ENCODE results near the gene KCNE4. TPM values are rescaled to one million over a fixed set of nuclear protein-coding genes. Genes with fewer than 3 reads are reported as not detected.

The KCNE4 gene
- total RNA-seq, 2 experiments from 2014 or later: not detected

GRCh38 chr2:223029287-223029686 is 22.7 kb upstream of the KCNE4 start:
- Mint-ChIP-seq H3K4me3 (no peak overlapping the region), H3K4me1 (no peaks in the 10 kb centered on the region), H3K9me3 (peaks cover 4% of the 10 kb centered on the region), H3K36me3 (ENCODE audit: low read depth) (no peaks in the 10 kb centered on the region), H3K27ac (no peak overlapping the region), H3K27me3 (no peaks in the 10 kb centered on the region)
- ChIA-PET POLR2A (no interaction called here), CTCF (no interaction called here)
- no peak for DNase-seq

GRCh38 chr2:223032187-223033142 is 19.5 kb upstream of the KCNE4 start:
- DNase-seq: no peak
- H3K36me3 Mint-ChIP-seq (ENCODE audit: low read depth): no peaks in the 10 kb centered on the region
- H3K9me3 Mint-ChIP-seq: peaks cover 4% of the 10 kb centered on the region
- H3K27ac Mint-ChIP-seq: no peak overlapping the region
- H3K27me3 Mint-ChIP-seq: no peaks in the 10 kb centered on the region
- H3K4me1 Mint-ChIP-seq: no peaks in the 10 kb centered on the region
- ChIA-PET CTCF (no interaction called here), POLR2A (no interaction called here)
- no peak overlapping the region for H3K4me3 Mint-ChIP-seq

- Mint-ChIP-seq H3K27me3 (no peaks in the 10 kb centered on the region), H3K9me3 (peaks cover 4% of the 10 kb centered on the region), H3K4me1 (no peaks in the 10 kb centered on the region), H3K4me3 (no peak overlapping the region), H3K27ac (no peak overlapping the region), H3K36me3 (ENCODE audit: low read depth) (no peaks in the 10 kb centered on the region)
- CTCF ChIA-PET: no interaction called here
- DNase-seq: no peak
- POLR2A ChIA-PET: no interaction called here
These were observed 17.6 kb upstream of the KCNE4 start for GRCh38 chr2:223034221-223034975.

GRCh38 chr2:223036790-223037444 is 15.1 kb upstream of the KCNE4 start:
- H3K27me3 Mint-ChIP-seq: no peaks in the 10 kb centered on the region
- no peak overlapping the region for H3K27ac Mint-ChIP-seq
- POLR2A ChIA-PET: no interaction called here
- CTCF ChIA-PET: no interaction called here
- H3K9me3 Mint-ChIP-seq: peaks cover 4% of the 10 kb centered on the region
- H3K4me1 Mint-ChIP-seq: no peaks in the 10 kb centered on the region
- H3K36me3 Mint-ChIP-seq (ENCODE audit: low read depth): no peaks in the 10 kb centered on the region
- no peak overlapping the region for H3K4me3 Mint-ChIP-seq
- no peak for DNase-seq

- Mint-ChIP-seq H3K27ac (no peak overlapping the region), H3K36me3 (ENCODE audit: low read depth) (no peaks in the 10 kb centered on the region), H3K4me1 (no peaks in the 10 kb centered on the region), H3K9me3 (no peaks in the 10 kb centered on the region), H3K4me3 (no peak overlapping the region), H3K27me3 (no peaks in the 10 kb centered on the region)
- DNase-seq: no peak
- ChIA-PET POLR2A (no interaction called here), CTCF (no interaction called here)
These were observed 14.6 kb upstream of the KCNE4 start for GRCh38 chr2:223037445-223037800.

GRCh38 chr2:223039618-223040017 is 12.4 kb upstream of the KCNE4 start:
- H3K27ac Mint-ChIP-seq: no peak overlapping the region
- POLR2A ChIA-PET: no interaction called here
- no peak for DNase-seq
- no peaks in the 10 kb centered on the region for H3K36me3 Mint-ChIP-seq (ENCODE audit: low read depth)
- CTCF ChIA-PET: interaction anchor here (0.6 kb wide), 1 partner anchor 45 kb away, joined by 4 read pairs; no protein-coding TSS in a partner anchor
- H3K27me3 Mint-ChIP-seq: no peaks in the 10 kb centered on the region
- no peak overlapping the region for H3K4me3 Mint-ChIP-seq
- H3K9me3 Mint-ChIP-seq: no peaks in the 10 kb centered on the region
- H3K4me1 Mint-ChIP-seq: no peaks in the 10 kb centered on the region

- no peaks in the 10 kb centered on the region for H3K4me1 Mint-ChIP-seq
- no peak for DNase-seq
- ChIA-PET CTCF (interaction anchor here (0.7 kb wide), 1 partner anchor 69 kb away, joined by 3 read pairs; no protein-coding TSS in a partner anchor), POLR2A (no interaction called here)
- no peaks in the 10 kb centered on the region for H3K27me3 Mint-ChIP-seq
- no peak overlapping the region for H3K27ac Mint-ChIP-seq
- no peaks in the 10 kb centered on the region for H3K9me3 Mint-ChIP-seq
- H3K36me3 Mint-ChIP-seq (ENCODE audit: low read depth): no peaks in the 10 kb centered on the region
- no peak overlapping the region for H3K4me3 Mint-ChIP-seq
These were observed 11.5 kb upstream of the KCNE4 start for GRCh38 chr2:223040527-223040926.

- no peak for DNase-seq
- Mint-ChIP-seq H3K27ac (no peak overlapping the region), H3K4me3 (no peak overlapping the region), H3K27me3 (no peaks in the 10 kb centered on the region), H3K9me3 (no peaks in the 10 kb centered on the region), H3K36me3 (ENCODE audit: low read depth) (no peaks in the 10 kb centered on the region), H3K4me1 (no peaks in the 10 kb centered on the region)
- ChIA-PET POLR2A (no interaction called here), CTCF (no interaction called here)
These were observed 10.4 kb upstream of the KCNE4 start for GRCh38 chr2:223041527-223042109.

- ChIA-PET CTCF (no interaction called here), POLR2A (no interaction called here)
- no peaks in the 10 kb centered on the region for H3K27me3 Mint-ChIP-seq
- DNase-seq: no peak
- no peak overlapping the region for H3K4me3 Mint-ChIP-seq
- no peaks in the 10 kb centered on the region for H3K9me3 Mint-ChIP-seq
- H3K4me1 Mint-ChIP-seq: no peaks in the 10 kb centered on the region
- no peaks in the 10 kb centered on the region for H3K36me3 Mint-ChIP-seq (ENCODE audit: low read depth)
- no peak overlapping the region for H3K27ac Mint-ChIP-seq
These were observed 9.7 kb upstream of the KCNE4 start for GRCh38 chr2:223042284-223042683.

GRCh38 chr2:223042704-223043118 is 9.3 kb upstream of the KCNE4 start:
- ChIA-PET POLR2A (no interaction called here), CTCF (no interaction called here)
- Mint-ChIP-seq H3K36me3 (ENCODE audit: low read depth) (no peaks in the 10 kb centered on the region), H3K27me3 (no peaks in the 10 kb centered on the region), H3K27ac (no peak overlapping the region), H3K4me3 (no peak overlapping the region), H3K4me1 (no peaks in the 10 kb centered on the region), H3K9me3 (no peaks in the 10 kb centered on the region)
- DNase-seq: no peak

- Mint-ChIP-seq H3K4me3 (no peak overlapping the region), H3K9me3 (no peaks in the 10 kb centered on the region), H3K27me3 (no peaks in the 10 kb centered on the region), H3K36me3 (ENCODE audit: low read depth) (no peaks in the 10 kb centered on the region), H3K27ac (no peak overlapping the region), H3K4me1 (no peaks in the 10 kb centered on the region)
- POLR2A ChIA-PET: no interaction called here
- CTCF ChIA-PET: no interaction called here
- no peak for DNase-seq
These were observed 8.6 kb upstream of the KCNE4 start for GRCh38 chr2:223043164-223043941.

- no peaks in the 10 kb centered on the region for H3K9me3 Mint-ChIP-seq
- no peak overlapping the region for H3K27ac Mint-ChIP-seq
- DNase-seq: no peak
- no peak overlapping the region for H3K4me3 Mint-ChIP-seq
- no peaks in the 10 kb centered on the region for H3K4me1 Mint-ChIP-seq
- no peaks in the 10 kb centered on the region for H3K27me3 Mint-ChIP-seq
- CTCF ChIA-PET: no interaction called here
- POLR2A ChIA-PET: no interaction called here
- H3K36me3 Mint-ChIP-seq (ENCODE audit: low read depth): no peaks in the 10 kb centered on the region
These were observed 7.7 kb upstream of the KCNE4 start for GRCh38 chr2:223044092-223044836.

Data from activated CD4-positive, alpha-beta memory T cell treated with anti-CD3 and anti-CD28 coated beads, Interleukin-2, amount 10 ng/mL, durations not matched to agents 7 days and 5 days (primary cell).